GM12878 (cell line): ENCODE data around the gene JAKMIP1.

ENCODE experiments used
- POLR2AphosphoS5 ChIP-seq: IDR thresholded peaks from 2 replicates; pipeline ENCODE4 v1.6.1; 2011; ENCODE audit warnings: mild to moderate bottlenecking, low read length, inconsistent platforms
- TF ChIP-seq, protein P1 (sequence below), 3 experiments: IDR thresholded peaks in 2 of 3; conservative IDR thresholded peaks in 1 of 3; 2 replicates each; pipeline ENCODE4 v1.5.1; 2011; ENCODE audit warnings: low read depth in 3 of 3, low read length in 3 of 3, mild to moderate bottlenecking in 3 of 3, control low read depth in 2 of 3, moderate library complexity in 2 of 3, inconsistent platforms in 1 of 3, mixed read lengths in 1 of 3; ENCODE audit not compliant: control insufficient read depth in 2 of 3, insufficient read depth in 1 of 3; ENCODE audit errors: extremely low read depth in 1 of 3

DNA sequence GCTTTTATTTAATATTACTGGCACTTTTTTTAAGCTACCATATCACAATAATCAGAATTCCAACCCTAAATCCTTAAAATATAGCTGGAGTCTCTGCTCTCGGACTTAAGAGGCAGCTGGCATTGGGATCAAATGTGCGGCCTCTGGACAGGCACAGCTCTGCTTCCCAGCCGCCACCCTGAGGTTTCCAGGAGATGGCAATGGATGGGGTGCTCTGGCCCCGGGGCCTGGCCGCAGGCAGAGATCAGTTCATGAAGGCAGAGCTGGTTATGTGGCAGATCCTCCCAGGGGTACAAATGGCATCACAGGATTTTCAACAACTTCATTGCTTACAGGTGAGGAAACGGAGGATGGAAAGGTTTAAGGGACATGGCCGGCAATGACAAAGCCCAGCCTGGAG, 57.8 kb downstream of the JAKMIP1 start:
- TF ChIP-seq, protein P1, sequence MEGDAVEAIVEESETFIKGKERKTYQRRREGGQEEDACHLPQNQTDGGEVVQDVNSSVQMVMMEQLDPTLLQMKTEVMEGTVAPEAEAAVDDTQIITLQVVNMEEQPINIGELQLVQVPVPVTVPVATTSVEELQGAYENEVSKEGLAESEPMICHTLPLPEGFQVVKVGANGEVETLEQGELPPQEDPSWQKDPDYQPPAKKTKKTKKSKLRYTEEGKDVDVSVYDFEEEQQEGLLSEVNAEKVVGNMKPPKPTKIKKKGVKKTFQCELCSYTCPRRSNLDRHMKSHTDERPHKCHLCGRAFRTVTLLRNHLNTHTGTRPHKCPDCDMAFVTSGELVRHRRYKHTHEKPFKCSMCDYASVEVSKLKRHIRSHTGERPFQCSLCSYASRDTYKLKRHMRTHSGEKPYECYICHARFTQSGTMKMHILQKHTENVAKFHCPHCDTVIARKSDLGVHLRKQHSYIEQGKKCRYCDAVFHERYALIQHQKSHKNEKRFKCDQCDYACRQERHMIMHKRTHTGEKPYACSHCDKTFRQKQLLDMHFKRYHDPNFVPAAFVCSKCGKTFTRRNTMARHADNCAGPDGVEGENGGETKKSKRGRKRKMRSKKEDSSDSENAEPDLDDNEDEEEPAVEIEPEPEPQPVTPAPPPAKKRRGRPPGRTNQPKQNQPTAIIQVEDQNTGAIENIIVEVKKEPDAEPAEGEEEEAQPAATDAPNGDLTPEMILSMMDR (IDR thresholded peaks at IDR 0.05 in 2 of 3, conservative IDR thresholded peaks at IDR 0.05 in 1 of 3; ENCODE audit: control insufficient read depth in 2 of 3, extremely low read depth in 1 of 3, insufficient read depth in 1 of 3, low read depth in 3 of 3, low read length in 3 of 3), result no peak
- TF ChIP-seq POLR2AphosphoS5, result no peak
